CD4-positive, alpha-beta T cell treated with Interleukin-1 beta for 1 hour (primary cell): ENCODE data around the gene ETV3.
"Not testable (repeated sequence)": the region's sequence is repeated elsewhere in the genome, so short reads cannot be mapped to it uniquely, and the experiment has no call there.

ENCODE experiments used
- DNase-seq, 2 donors: peaks; one replicate each; pipeline ENCODE4 v3.0.0-alpha.2; 2020 to 2022

Gene ETV3

DNA sequence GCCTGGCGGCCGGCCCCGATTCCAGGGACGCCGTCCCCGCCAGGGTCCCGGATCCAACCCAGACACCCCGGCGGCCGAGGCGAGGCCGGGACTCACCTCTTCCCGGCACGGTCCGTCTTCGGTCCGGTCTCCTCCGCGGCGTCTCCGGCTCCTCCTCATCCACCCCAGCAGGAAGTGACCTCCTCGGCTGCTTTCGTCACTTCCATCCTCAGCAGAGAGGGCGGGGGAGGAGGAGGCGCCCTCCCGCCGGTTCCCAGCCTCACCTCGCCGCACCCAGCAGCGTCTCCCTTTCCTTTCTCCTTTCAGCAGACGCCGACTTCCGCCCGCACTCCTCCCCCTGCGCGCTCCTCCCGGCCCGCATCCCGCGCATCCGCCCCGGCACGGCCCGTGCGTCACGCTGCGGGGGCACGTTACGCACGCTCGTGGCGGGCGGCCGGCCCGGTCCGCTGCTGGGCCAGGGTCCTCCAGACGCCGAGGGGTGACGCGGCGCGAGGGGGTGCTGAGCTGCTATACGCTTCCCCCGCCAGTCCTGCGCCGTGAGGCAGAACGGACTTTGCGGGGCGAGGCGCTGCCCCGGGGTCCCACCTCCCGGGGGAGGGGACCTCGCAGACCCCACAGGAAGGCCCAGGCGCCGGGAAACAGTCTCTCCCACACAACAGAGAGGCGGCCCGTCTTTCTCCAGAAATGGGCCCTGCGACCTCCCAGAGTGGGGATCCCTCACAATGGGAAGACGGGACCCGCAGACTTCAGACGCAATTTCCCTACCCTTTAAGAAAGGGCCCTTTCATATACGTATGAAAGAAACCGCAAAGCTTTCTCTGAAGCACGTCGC lies at the start of gene ETV3:
TSS of gene ETV3 (minus strand) at position 176 of the 832 bp plus-strand sequence. CDS start 2,043 bp downstream, outside the sequence.
- DNase-seq, result peak; percentile 90 to 91

DNA sequence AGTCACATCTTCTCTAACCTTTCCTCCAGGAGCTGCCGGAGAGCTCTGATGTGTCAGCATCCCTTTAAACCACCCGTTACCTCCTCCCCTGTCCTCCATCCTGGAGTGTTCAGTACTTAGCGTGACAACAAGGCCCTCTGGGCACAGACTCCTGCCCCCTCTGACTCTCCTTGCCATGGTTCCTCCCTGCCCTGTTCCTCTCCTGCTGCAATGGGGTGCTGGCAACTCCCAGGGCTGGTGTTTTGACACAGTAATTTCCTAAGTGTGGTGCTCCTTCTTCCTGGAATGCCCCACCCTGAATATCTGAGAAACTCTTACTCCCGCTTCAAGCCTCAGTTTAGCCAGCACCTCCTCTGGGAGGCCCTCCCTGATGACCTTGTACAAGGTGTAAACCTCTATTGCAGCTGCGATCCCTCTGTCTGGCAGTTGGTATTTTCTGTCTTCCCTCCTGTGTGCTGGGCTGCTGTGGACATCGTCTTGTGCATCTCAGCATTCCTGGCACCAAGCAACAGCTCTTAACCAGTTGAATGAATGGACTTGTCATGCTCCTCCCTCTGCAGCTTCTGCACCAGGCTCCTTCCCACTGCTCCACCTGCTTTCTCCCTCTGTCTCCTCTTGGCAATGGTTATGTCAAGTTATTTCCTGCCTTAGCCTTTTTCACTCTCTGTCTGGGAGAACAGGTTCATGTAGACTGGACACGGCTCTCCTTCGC lies 48.2 kb upstream of the ETV3 start:
- no peak for DNase-seq

DNA sequence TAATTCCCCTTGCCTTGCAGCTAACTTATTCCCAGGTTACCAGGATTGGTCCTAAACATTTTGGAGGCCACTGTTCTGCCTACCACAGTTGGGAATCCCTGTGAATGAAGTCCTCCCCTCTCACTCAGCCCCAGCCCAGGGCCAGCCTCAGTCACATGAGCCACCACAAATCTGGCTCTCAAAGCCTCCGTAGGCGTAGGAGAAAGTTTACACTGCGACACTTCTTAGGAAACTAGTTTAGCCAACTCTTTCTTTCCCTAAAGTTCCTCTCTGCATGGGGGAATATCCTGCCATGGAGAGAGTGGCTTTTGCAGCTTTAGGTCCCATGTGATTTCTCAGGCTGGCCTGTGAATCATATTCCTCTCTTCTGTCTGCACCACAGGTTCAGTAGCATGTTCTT lies 45.7 kb upstream of the ETV3 start:
- DNase-seq, result no peak

DNA sequence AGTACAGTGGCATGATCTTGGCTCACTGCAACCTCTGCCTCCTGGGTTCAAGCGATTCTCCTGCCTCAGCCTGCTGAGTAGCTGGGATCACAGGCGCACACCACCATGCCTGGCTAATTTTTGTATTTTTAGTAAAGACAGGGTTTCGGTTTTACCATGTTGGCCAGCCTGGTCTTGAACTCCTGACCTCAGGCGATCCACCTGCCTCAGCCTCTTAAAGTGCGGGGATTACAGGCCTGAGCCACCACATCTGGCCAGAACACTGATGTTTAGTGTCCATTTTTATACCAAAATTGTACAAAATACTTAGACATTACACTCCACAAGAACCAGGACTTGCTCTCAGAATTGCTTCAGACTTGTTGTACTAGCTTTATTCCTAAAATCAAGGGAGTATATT lies 44.2 kb upstream of the ETV3 start:
- not testable (repeated sequence) for DNase-seq

DNA sequence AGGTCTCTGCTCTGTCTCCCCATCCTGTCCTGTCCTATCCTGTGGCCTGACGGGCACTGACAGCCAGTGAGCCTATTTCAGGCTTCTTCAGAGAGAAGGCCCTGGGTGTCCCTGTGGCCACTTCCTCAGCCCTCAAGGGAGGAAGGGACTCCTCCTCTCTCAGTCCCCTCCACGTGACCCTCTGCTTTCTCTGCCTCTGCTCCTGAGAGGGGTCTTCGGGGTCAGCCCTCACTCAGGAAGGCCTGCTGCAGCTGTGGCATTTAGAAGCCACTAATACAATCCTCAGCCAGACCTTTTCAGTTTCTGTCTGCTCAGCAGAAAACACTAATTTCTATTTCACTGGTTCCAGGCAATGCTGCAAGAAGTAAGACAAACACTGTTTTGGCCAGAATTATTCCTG lies 43.6 kb upstream of the ETV3 start:
- no peak for DNase-seq

DNA sequence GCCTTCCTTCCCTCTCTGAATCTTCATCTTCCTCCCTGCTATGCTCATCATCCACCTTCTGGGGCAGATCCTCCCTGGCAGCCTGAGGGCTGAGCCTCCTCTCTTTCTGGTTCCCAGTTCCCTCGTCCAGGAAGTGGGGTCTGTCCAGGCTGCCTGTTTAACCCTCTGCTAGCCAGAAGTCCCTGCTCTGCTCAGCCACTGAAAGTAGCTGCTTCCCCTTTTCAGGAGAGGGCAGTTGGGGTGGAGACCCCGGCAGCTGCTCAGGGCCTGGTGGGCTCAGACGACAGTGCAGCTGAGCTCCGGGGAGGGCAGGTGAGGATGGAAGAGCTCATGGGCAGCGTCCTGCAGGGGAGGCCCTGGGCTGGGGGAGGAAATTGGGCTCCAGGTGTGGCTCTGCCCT lies 43.1 kb upstream of the ETV3 start:
- DNase-seq, result no peak

DNA sequence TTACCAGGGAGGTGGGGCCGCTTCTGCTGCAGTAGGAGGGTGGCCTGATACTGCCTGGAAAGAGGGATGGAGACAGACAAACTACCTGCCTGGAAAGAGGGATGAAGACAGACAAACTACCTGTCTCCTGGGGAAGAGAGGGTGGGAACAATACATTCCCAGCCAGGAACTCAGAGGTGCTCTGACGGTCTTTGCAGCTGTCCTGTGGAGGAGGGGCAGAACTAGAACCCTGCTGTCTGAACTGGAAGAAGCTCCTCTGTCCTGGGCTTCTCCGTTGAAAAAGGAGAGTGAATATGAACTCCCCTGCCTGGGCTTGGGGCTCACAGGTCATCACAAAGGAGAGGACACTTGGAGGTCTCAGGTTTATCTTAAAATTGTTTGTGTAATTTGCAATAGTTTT lies 40.3 kb upstream of the ETV3 start:
- DNase-seq, result no peak

DNA sequence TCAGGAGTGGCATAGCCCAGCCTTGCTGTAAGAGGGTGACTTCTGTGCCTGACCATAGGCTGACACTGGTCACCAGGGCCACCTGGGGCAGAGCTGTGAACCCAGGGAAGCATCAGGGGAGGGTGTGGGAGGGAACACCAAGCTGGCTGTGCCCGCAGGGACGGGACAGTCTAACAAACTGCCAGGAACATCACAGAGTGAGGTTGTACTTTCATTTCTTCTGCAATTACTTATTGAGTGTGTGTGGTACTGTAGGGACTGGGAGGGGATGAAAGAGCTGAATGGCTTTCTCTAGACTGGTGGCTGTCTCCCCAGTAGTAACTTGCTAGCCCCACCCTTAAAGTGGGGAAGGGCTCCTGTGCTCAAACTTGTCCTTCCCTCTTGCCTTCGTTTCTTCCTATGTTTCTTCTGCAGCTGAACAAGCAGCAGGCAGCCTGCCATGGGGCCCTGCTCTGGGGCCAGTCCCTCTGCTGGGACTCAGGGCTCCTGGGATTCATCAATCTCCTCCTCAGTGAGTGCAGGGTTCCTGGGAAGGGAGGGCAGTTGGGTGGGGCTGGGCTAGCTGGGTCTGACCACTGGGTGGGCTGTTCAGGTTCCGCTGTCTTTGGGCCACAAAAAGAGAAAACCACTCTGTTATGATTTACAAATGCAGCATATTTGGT lies 39.7 kb upstream of the ETV3 start:
- DNase-seq, result no peak

DNA sequence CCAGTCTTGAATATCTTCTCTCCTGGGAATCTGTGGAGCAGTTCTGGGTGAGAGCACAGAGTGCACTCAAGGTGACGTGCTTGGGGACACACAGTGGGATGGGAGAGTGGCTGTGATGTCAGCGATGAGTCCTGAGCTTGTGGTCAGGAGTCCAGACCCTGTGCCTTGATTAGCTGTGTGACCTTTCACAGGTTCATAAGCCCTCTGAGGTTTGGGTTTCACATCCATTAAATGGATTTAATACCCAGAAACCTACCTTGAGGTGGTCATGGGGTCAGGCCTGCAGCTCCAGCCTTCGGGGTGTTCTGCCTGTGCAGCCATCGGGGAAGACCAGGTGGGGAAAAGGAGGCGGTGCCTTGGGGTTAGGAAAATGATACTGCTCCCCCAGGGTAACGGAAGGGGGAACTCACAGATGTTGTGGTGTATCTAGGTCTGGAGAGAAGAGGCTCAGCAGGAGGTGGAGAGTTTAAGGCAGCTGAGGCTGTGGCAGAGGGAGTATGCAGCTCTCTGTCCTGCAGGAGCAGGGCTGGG lies 38.5 kb upstream of the ETV3 start:
- DNase-seq, result no peak

DNA sequence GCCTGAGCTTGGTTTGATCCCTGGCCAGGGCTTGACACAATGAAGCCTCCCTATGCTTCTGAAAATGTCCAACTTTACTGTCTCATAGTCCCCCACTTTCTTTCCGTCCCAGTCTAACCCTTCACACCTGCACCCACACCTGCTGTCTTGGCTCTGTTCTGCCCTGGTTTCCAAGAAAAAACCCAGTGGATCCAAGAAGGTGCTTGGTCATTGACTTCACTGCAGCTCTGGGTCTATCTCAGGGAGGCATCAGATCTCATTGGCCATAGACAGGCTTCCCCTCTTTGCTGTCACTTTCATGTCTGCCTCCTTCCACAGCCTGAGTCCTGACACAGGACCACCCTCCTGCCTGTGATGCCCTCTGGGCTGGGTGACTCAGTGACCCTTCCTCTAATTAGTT lies 37.8 kb upstream of the ETV3 start:
- no peak for DNase-seq

DNA sequence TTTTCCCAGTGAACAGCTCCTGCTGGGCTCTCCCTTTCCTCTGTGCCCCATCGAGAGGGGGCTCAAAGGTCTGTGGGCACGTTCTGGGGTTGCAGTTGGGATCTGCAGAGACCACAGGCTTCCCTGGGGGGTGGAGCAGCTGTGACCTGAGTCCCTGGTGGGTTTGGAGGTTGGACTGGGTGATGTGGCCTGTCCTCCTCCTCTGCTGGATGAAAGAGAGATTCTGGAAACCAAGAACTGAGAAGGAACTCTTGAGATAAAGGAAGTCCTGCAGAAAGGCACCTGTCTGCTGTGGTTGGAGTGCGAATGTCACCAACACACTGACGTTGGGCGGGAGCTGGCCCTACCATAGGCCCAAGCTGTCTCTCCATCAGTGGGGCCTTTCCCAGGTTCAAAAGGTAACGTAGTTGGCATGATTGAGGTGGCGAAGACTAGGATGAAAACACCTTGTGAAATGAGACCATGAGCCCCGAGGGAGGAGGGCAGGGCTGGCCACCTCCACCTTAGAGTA lies 35.8 kb upstream of the ETV3 start:
- DNase-seq, result no peak

DNA sequence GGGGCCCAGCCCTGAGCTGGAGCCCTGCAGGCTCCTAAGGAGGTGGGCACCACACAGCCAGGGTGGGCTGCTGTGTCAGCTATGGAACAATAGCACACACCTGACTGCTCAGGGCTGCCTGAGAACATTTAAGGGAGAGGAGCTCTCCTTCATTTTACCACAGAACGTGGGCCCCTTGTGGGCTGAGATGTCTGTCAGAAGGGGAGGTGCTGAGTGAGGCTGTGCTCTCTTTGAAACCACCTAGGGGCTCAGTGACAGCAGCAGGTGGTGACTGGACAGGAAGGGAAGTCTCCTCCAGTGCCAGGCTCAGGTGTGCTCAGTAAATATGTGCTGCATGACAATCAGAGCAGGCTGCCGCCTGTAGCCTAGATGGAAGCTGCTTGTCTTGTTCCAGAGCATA lies 35.0 kb upstream of the ETV3 start:
- DNase-seq, result not testable (repeated sequence)

DNA sequence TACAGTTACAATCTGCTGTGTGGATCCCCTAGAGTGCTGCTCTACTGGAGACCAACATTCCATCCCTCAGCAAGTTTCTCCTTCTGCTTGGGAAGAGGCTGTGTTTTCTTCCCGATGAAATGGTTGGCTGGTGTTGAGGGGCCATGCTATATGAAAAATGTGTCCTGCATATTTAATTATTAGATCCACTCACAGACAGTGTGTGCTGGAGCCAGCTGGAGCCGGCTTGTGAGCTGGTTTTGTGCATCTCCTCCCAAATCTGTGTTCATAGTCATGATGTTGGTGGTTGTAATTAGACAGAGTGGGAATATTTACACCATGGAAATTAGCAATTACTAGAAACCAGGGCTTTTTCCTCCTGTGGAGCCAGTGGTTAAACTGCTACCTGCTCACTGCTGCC lies 34.4 kb upstream of the ETV3 start:
- not testable (repeated sequence) for DNase-seq

DNA sequence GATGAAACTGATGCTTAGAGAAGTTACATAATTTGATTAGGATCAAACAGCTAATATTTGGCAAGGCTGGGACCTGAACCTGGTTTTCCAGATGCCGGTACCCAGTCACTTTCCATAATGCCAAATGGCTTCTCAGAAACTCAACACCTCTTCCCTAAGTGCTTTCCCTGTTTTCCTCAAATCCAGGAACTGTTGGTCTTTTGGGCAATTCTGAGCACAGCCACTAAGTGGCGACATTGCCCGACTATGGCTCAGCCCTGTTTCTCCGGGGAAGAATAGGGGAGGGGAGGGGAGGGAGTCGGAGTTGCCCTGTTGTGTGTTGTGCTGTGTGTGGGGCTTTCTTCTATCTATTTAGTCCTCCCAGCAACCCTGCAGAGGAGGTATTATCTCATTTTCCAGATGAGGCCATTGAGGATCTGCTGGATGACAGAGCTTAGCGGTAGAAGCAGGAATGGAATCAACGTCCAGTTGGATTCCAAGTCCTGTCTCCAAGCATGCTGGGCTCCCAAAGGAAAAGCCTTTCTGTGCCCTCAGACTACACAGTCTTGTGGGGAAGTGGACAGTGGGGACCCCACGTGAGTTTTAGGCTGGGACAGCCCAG lies 33.8 kb upstream of the ETV3 start:
- not testable (repeated sequence) for DNase-seq

DNA sequence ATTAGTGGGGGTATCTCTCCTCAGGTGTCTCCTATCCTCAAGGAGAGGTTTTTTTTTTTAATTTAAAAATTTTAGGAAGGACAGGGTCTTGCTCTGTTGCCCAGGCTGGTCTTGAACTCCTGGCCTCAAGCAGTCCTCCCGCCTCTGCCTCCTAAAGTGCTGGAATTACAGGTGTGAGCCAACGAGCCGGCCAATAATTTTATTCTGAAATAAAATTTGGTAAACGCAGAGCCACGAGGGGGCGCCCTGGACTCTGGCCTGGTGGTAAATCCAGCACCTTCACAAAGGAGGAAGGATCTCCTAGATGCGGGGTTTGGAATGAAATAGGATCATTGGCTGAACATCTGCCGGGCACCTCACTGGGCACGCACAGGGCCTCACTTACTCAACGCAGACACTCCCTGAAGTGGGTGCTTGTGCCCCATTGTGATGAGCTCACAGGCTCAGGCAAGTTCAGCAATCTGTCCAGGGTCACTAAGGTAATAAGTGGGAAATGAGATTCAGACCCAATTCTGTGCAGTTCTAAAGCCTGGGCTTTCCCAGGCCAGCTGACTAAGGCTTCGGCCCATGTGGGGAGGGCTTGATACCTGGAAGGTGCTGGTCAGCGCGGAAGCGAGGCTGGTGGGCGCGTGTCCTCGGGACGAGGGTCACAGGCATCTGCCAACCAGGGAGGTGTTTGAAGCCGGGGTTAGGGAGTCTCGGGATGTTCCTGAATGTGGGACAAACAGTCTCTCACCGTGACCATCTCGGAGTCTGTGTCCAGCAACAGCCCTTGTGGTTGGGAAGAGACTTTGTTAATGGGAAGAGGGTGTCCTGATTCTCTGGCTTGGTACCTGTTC lies 32.7 kb upstream of the ETV3 start:
- DNase-seq, result peak in 1 of 2 donors; percentile 17

DNA sequence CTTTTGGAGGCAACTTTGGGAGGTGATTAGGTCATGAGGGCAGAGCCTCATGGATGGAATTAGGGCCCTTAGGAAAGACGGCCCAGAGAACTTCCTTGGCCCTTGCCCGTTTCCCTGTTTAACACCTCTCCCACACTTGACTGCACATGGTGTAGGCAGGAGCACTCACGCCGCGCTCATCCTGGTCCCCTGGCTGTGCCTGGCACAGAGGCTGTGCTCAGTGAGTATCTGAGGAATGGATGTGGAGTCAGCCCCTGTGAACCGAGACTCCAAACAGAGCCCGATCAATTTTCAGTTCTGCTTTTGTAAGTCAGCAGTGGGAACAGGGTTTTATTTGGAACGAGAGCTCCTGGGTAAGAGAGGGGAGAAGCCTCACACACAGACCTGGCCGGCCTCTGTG lies 29.8 kb upstream of the ETV3 start:
- DNase-seq, result no peak

DNA sequence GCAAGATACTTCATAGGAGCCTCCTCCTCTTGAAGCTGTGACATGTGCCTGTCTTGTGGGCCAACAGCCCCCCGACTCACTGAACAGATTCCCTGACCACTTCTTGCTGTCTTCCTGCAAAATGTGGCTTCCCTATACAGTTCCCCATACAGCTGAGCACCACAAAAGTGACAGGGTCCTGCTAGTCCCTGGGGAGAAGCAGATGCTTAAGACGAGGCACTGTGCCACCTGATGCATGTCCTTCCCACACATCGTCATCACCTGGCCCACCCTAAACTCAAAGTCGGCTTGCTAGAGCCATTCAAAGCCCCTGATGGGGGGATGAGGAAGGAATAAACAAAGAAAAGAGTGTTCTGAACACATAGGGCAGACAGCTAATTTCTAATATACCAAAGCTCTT lies 29.2 kb upstream of the ETV3 start:
- no peak for DNase-seq

DNA sequence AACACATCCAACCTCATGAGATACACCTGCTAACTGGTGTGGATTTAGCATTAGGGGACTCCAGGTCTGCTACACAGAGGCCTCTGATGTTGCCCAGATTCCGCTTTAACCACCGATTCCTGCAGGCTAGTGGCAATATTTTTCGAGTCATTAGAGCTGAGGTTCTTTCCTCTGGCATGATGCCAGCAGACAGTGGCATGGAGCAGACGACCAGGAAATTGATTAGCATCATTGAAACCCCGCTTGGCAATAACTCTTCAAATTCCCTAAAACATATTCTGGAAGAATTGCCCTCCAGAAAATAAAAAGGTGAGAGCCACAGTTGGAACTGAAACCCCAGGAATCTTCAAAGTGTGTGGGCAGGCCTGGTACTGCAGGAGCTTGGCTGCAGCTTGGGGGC lies 28.4 kb upstream of the ETV3 start:
- DNase-seq, result no peak

DNA sequence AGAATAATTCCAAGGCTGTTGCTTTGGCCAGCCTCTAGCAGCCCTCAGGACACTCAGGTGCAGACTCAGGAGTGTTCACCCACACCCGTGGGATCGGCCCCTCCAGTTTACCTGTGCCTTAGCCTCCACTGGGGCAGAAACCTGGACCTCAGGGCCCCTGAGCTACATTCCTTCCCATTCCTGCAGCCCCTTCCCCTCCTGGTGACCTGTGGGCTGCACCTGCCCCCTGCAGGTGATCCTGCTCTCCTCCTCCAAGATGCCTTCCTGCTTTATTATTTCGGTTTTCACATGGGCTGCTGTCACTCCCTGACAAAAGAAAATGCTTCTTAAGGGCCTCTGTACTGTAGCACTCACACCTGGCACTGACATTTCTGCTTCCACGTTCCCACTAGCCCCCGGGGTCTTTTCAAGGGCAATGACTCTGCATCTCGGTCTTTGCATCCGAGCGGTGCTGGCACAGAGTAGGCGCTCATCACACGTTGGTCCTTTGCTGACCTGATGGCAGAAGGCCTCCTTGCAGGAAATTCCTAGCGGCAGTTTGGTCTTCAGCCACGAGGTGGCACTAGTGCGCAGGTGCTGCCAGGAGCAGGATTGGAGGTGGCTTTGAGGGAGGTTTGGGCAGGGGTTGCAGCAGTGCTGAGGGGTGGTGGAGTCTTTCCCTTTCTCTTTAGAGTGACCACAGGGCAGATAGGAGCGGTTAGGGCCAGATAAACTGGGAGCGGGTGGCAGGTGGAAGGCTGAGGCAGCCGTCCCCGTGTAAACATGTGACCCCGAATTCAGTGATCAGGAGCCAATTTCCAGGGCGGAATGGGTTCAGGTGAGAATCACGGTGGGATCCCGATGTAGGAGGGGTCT lies 25.3 kb upstream of the ETV3 start:
- DNase-seq, result peak; percentile 65 to 73

DNA sequence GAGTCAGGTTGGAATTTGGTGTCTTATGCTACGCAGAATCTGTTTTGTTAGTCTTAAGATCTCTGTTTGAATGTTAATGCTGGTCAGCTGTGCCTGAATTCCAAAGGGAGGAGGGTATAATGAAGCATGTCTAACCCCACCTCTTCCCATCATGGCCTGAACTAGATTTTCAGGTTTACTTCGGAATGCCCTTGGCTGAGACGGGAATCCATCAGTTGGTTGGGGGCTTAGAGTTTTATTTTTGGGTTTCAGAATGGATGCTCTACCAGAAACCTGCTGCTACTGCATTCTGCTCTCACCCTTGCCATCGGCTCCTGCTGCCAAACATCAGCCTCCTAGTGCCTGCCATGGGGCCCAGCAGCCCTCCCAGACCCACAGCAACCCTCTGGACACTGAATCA lies 24.1 kb upstream of the ETV3 start:
- DNase-seq, result no peak

DNA sequence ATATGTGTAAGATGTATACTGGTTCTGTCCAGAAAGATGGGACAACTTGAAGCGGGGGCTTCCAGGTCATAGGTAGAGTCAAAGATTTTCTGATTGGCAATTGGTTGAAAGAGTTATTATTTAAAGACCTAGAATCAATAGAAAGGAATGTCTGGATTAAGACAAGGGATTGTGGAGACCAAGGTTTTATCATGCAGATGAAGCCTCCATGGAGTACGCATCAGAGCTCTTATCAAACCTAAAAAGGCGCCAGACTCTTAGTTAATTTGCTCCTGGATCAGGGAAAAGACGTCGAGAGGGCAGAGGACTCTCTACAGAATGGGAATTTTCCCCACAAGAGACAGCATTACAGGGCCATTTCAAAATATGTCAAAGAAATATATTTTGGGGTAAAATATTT lies 23.7 kb upstream of the ETV3 start:
- no peak for DNase-seq
